NCI-H82 treated with DMSO at 0.1 percent for 48 hours (cell line): Measurements from ENCODE around the gene TUFM.
"Not testable (repeated sequence)": the region's sequence is repeated elsewhere in the genome, so short reads cannot be mapped to it uniquely, and the experiment has no call there.

Source experiments
- DNase-seq: peaks from one replicate; lab custom pipeline; 2025; ENCODE audit not compliant: unreplicated experiment; lab: John Stamatoyannopoulos, UW

TUFM gene

DNA sequence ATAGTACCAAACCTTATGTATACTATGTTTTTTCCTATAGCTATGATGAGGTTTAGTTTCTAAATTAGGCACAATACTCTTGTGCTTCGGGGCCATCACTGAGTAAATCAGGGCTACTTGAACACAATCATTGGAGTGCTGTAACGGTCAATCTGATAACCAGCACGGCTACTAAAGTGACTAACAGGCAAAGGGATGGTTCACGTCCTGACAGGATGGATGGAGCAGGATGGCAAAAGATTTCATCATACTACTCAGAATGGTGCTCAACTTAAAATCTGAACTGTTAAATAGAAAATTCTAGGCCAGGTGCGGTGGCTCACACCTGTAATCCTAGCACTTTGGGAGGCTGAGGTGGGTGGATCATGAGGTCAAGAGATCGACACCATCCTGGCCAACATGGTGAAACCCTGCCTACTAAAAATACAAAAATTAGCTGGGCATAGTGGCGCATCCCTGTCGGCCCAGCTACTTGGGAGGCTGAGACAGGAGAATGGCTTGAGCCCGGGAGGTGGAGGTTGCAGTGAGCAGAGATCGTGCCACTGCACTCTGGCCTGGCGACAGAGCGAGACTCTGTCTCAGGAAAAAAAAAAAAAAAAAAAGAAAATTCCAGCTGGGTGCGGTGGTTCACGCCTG, 7.0 kb downstream of the TUFM start:
- DNase-seq: no peak

DNA sequence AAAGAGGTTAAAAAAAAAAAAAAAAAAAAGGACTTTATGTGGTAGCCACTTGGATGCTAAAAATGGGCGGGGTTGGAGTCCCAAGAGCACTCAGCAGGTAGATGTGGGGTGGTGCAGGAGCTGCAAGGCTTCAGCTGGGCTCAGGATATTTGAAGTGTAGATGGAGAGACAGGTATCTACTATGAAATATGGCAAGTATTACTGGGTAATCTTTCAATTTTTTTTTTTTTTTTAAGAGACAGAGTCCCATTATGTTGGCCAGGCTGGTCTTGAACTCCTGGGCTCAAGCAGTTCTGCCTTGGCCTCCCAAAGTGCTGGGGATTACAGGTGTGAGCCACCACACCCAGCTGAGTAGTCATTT, 7.6 kb downstream of the TUFM start:
- no peak for DNase-seq

DNA sequence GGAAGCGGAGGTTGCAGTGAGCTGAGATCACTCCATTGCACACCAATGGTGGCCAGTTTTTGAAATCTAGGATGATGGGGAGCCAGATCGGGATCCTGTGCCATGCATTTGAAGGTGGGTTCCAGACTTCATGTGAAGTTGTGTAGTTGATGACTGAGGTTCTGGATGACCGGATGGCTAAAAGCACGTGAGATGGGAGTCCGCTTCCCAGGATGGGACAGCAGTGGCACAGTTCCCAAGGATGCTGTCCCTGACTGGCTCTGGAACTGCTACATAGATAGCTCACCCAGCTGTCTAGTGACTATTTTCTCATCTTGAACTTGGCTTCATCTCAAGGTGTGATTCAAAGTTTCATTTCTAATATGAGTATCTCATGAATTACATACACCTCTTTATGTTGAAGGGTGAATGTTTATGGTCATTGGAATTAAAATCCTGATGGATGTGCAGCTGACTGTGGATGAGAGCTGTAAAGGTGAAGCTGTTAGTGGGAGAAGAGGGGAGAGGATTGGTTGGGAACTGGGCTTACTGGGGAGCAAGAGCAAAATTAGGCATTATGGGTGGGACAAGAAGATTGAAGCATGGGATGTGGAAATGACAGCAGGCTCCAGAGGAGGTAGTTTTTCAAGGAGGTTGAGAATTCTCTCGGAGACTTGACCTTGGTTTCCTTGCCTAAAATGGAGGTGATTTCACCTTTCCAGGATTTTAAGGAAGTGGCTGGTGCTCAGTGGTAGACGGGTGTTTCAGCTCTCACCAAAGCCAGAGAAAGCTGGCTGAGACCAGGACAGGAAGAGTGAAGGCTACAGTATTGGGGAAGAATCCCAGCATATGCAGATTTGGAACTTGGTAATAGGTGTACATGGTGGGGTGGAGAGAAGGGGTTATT, 8.2 kb downstream of the TUFM start:
- no peak for DNase-seq

DNA sequence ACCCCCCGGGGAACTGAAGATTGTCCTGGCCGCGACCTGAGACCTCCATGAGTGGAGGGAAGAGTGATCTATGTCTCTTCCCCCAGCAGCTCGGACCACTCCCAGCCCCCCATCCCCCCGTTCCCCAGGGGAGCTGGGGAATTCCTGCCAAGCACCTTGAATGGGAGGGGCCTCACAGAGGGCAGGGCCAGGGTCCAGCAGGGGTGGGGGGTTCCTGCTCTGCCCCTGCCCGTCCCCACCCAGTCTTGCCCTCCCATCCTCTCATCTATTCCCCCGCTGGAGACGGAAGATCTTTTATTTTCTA, 9.4 kb downstream of the TUFM start:
- DNase-seq: no peak

DNA sequence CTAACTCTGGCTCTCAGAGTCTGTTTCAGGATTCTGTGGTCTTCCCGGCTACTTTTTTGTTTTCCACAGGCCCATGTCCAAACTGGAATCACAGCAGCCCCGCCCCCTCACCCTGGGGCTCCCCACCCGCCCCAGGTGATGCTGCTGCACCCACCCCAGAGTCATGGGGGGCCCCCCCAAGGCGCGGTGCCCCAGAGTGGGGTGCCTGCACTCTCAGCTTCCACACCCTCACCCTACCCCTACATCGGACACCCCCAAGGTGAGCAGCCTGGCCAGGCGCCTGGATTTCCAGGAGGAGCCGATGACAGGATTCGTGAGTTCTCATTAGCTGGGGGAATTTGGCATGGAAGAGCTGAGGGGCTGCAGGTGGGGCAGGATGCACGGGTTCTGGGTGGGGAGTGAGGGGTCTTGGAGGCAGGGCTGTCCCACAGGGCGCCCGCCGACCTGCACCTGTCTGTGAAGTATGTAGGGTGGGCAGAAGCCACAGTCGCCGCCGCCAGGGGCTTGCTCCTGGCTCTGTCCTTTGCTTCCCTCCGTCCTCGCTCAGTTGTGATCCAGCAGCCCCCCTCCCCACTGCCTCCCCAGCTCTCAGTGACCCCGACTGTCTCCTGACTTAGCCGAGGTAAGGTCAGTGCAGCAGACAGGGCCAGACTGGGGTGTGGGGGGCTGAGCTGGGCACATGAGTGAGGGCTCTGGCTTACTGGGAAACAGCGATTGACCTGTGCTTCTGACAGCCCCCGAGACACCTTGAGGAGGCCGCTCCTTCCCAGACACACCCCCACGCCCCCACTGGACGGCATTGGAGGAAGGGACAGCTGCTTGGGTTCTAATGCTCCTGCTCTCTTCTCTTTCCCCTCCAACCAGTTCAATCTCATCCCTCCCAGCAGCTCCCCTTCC, 10.0 kb downstream of the TUFM start:
- no peak for DNase-seq

DNA sequence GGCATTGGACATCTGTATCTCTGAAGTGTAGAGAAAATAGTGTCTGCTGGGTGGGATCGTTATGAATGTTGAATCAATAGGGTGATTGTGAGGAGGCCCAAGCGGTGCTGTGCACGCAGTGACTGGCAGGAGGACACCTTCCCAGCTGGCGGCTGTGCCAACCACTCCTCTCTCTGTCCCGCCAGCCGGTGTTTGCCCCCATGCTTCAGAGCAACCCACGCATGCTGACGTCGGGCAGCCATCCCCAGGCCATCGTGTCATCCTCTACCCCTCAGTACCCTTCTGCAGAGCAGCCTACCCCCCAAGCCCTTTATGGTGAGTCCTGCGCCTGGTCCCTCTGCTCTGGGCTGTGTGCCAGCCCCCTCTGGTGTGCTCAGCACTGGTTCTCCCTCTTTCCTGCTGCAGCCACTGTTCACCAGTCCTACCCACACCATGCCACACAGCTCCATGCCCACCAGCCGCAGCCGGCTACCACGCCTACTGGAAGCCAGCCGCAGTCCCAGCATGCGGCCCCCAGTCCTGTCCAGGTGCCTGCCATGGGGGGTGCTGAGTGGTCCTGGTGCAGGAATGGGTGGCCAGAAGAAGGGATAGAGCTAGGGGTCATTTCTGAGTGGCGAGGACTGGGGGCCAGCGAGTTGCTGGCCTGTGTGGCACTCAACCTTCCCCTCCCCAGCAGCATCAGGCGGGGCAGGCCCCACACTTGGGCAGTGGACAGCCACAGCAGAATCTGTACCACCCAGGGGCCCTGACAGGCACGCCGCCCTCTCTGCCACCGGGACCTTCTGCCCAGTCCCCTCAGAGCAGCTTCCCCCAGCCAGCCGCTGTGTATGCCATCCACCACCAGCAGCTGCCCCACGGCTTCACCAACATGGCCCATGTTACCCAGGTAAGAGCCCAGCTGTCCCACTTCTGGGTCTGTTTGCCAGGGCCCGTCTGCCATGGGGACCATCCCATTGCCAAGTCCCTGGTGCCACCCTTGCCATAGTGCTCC, 11.0 kb downstream of the TUFM start:
- no peak for DNase-seq

DNA sequence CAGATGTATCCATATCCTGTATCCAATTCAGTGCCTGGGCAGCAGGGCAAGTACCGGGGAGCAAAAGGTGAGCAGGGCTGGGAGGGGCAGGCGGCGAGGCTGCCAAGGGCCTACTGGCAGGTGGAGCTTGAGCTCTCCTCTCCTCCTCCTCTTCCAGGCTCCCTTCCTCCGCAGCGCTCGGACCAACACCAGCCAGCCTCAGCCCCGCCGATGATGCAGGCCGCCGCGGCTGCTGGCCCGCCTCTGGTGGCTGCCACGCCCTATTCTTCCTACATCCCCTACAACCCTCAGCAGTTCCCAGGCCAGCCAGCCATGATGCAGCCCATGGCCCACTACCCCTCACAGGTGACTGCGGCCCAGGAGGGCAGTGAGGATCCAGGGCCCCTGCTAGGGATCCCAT, 11.8 kb downstream of the TUFM start:
- no peak for DNase-seq

DNA sequence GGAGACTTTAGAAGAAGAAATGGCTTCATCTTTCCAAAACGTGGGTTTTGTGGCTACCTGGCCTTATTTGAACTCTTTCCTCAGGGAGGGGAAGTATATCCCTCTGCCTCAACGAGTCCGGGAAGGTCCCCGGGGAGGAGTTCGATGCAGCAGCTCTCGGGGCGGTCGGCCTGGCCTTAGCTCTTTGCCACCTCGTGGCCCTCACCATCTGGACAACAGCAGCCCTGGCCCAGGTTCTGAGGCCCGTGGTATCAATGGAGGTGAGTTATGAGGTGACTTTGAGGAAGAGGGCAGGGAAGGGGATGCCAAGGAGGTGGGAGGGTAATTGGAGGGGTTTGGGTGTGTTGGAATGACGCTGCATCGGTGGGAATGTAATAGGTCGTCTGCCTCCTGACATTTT, 15.6 kb downstream of the TUFM start:
- DNase-seq: no peak

DNA sequence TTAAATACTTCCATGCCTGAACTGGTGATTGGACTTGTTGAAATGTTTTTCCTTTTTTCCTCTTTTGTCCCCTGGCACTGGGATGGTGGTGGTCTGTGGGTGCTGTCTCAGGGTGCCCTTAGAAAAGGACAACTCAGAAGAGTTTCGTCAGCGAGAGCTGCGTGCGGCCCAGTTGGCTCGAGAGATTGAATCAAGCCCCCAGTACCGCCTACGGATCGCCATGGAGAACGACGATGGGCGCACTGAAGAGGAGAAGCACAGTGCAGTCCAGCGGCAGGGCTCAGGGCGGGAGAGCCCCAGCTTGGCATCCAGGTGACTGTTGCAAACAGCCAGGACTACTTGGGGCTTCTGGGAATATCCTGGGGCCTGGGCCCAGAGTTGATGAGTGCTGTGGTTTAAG, 16.4 kb downstream of the TUFM start:
- no peak for DNase-seq

DNA sequence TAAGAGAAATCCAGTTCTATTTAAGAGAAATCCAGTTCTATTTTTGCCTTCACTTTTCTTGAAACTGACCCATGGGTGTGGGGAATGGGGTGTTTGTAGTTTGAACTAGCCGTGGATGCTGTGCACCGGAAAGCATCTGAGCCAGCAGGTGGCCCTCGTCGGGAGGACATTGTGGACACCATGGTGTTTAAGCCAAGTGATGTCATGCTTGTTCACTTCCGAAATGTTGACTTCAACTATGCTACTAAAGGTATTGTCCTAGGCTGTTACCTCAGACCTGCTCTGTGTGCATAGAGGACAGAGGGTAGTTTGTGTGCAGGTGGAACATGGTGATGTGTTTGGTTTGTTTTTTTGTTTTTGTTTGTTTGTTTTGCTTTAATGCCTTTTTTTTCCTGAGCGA, 20.0 kb downstream of the TUFM start:
- DNase-seq: no peak

DNA sequence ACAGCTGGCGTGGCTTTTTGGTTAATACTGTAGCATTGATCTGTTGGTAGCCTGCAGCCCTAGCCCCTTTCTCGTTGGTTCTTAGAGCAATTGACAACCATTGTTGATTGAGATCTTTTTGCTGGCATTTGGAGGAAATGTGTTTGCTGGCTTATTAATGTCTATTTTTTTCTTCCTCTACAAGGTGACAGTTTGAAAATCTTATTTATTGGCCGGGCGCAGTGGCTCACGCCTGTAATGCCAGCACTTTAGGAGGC, 21.5 kb downstream of the TUFM start:
- no peak for DNase-seq

DNA sequence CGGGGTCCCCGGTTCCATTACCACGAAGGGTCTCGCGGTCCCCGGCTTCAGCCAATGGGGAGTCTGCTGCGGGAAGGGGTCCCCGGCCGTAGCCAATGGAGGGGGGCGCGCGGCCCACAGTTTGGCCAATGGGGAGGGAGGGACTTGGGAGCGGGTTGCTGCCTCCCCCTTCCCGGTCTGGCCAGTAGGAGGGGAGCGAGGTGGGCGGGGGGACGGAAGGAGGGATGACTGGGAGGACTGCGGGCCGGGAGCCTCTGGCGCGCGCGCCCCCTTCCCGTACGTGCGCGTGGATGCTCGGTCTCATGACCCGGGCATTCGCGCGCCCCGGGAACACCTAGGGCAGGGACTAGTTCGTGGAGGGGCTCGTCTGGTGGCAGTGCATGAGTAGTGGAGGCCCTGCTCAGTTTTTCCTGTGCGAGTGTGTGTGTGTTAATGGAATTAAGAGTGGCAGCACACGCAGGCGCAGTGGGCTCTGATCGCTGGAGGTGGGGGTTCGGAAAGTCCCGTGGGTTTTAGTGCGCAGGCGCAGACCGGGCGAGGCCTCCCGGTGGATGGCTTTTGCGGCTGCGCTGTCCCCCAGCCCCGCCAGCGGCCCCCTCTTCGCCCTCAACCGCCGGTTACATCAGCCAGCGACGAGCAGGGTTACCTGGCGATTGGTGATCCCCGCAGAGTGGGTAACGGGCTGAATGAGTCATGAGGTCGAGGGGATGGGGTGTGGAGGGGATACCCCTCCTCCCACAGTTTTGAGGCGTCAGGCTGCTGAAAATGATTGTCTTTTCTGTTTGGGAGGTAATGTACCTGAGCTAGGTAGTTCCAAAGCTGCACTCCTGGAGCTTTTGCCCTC, 22.1 kb downstream of the TUFM start:
- peak; percentile 88 for DNase-seq

DNA sequence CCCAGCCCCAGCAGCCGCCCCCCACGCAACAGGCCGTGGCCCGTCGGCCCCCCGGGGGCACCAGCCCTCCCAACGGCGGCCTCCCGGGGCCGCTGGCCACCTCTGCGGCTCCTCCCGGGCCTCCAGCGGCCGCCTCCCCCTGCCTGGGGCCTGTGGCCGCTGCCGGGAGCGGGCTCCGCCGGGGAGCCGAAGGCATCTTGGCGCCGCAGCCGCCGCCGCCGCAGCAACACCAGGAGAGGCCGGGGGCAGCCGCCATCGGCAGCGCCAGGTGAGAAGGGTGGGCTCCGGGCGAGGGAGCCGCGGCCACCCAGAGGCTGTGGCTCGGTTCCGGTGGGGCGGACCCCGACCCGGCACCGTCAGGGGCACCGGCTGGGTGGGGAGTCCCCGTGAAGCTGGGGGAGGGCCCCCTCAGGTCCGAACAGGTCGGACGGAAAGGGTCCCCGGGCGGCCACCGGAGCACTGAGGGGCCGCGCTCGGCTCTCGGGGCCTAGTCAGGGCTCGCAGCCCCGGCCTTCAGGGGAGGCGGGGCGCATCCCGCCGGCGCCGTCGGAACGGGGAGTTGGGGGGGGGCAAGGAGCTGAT, 22.8 kb downstream of the TUFM start:
- no peak for DNase-seq

DNA sequence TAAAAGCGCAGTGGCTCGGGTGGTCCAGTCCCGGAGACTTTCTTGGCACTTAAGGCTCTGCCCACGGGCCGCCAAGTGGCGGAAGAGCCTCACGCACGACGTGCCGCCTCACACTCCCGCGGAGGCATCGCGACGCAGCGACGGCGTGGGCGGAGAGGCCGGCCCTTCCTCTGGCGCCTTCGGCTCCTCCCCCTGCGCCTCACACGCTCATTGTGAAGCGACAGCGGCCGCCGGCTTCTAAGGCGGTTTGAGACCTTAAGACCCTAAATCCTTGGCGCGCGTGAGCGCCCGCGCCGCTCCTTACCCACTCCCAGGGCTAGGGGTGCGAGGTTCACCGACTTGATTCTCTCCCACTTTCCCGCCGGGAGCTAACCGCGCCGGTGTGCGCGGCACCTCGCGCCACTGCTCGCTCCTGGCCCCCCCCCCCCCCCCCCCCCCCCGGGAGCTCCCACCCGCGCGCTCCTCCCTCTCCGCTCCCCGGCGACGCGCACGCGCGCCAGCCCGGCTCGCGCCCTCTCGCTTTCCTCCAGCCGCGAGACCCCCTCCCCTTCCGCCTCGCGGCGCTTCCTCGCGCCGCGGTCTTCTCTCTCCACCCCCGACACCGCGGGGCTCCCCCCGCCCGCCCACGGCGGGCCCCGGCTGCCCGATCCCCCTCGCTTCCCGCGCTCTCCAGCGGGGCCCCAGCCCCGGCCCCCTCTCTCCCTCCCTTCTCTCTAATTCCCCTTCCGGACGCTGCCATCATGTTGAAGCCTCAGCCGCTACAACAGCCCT, 23.4 kb downstream of the TUFM start, which contains the start of gene ATXN2L:
Gene ATXN2L (plus strand): TSS at position 480 of the 771 bp plus-strand sequence. CDS start 261 bp downstream, at position 741.
- DNase-seq: peak; percentile 72

DNA sequence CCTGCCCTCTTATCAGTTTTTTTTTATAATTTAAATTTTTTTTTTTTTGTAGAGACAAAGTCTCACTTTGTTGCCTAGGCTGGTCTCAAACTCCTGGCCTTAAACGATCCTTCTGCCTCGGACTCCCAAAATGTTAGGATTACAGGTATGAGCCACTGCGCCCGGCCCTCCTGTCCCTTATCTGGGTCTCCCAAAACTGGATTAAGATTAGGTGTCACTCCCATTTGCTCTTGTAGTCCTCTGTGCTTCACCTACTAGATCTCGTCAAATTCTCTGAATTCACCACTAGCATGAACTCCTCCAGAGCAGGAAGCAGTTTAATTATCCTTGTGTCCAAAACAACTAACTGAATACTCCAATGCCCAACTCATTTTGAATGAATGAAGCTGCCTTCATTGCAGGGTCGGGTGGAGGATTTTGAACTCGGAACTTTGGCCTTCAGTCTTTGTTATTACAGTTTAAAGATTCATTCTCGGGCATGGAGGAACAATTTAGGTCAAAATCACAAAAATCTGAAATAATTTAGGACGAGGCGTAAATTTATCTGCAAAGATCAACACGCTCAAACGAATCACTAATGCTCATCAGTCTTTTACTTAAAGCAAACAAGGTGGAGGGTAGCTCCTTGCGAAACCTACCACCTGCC, 24.2 kb downstream of the TUFM start:
- DNase-seq: no peak

DNA sequence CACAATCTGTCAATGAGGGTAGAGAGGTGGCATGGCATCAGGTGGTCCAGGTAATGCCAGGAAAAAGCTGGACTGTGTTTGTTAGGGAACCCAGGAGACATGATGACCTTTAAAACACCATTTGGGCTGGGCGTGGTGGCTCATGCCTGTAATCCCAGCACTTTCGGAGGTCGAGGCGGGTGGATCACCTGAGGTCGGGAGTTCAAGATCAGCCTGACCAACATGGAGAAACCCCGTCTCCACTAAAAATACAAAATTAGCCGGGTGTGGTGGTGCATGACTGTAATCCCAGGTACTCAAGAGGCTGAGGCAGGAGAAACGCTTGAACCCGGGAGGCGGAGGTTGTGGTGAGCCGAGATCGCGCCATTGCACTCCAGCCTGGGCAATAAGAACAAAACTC, 25.6 kb downstream of the TUFM start:
- not testable (repeated sequence) for DNase-seq

DNA sequence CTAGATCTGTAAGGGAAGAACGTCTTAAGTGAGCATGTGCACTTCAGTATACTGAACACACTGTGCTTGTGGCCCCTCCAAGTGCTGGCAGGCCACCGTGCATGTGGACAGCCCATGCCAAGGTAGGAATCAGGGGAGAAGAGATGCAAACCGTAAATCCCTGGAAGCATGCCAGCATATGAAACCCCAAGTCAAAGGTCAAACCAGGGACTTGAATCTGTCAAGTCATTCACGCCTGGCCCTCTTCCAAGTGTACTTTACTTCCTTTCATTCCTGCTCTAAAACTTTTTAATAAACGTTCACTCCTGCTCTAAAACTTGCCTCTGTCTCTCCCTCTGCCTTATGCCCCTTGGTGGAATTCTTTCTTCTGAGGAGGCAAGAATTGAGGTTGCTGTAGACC, 26.1 kb downstream of the TUFM start:
- no peak for DNase-seq

DNA sequence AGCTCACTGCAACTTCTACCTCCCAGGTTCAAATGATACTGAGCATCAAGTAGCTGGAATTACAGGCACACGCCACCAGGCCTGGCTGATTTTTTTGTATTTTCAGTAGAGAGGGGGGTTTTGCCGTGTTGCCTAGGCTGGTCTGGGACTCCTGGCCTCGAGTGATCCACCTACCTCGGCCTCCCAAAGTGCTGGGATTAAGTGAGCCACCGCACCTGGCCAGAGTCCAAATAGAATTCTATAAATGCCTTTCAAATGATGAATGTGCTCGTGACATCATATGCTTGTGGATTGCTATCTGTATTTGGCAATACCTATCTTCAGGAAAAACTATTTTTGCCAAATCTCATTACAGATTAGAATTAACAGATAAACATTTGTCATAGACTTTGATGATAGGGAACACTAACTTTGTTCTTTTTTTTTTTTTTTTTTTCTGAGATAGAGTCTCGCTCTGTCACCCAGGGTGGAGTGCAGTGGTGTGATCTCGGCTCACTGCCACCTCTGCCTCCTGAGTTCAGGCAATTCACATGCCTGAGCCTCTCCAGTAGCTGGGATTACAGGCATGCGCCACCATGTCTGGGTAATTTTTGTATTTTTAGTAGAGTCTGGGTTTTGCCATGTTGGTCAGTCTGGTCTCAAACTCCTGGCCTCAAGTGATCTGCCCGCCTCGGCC, 38.6 kb downstream of the TUFM start:
- not testable (repeated sequence) for DNase-seq
